Naive thymus-derived CD4-positive, alpha-beta T cell (primary cell): Measurements from ENCODE around the gene TMEM63B. TPM values are rescaled to one million over a fixed set of nuclear protein-coding genes. Genes with fewer than 3 reads are reported as not detected.
A peak's percentile ranks its signal among the peaks of the same experiment; 100 is the strongest.
"Not testable (repeated sequence)": the region's sequence is repeated elsewhere in the genome, so short reads cannot be mapped to it uniquely, and the experiment has no call there.

ENCODE experiments used
- ATAC-seq: fragments of 150-1000 bp; cut with Tn5 transposase; 2 replicates; pipeline ENCODE4 v1.10.0; 2021; ENCODE audit warnings: mild to moderate bottlenecking, moderate library complexity
- CTCF ChIA-PET: fragments of 350-600 bp; sonication (Branson Sonifier 250); formaldehyde crosslinking; loops from one replicate; lab custom pipeline; 2021; ENCODE audit warnings: antibody characterized with exemption; lab: Charles Lee
- POLR2A ChIA-PET: fragments of 350-600 bp; sonication (Branson Sonifier 250); formaldehyde crosslinking; loops from one replicate; lab custom pipeline; 2021; ENCODE audit warnings: antibody characterized with exemption, inconsistent platforms; lab: Charles Lee
- DNase-seq, 9 donors: peaks; one replicate each; pipeline versions ENCODE4 v3.0.0 to v3.0.0-alpha.2; 2020 to 2022; ENCODE audit warnings: mixed read lengths in 1 of 9
- H3K27ac ChIP-seq: one replicate; pipeline ENCODE4 v1.7.0; 2013; ENCODE audit warnings: mild to moderate bottlenecking, low read depth, low read length, moderate library complexity
- H3K27me3 ChIP-seq, 2 donors: one replicate each; pipeline ENCODE4 v1.7.0; 2013; ENCODE audit warnings: low read length in 2 of 2, mild to moderate bottlenecking in 2 of 2, moderate library complexity in 2 of 2; ENCODE audit not compliant: control insufficient read depth in 2 of 2, insufficient read depth in 2 of 2
- H3K36me3 ChIP-seq, 3 experiments: 1 replicate in 2 of 3; 2 replicates in 1 of 3; pipeline ENCODE4 v1.7.0; 2013; ENCODE audit warnings: low read length in 3 of 3, mild to moderate bottlenecking in 3 of 3, moderate library complexity in 1 of 3; ENCODE audit not compliant: insufficient read depth in 3 of 3, control insufficient read depth in 2 of 3
- H3K4me1 ChIP-seq, 2 donors: one replicate each; pipeline ENCODE4 v1.7.0; 2013; ENCODE audit warnings: low read length in 2 of 2, mild to moderate bottlenecking in 2 of 2, moderate library complexity in 1 of 2; ENCODE audit not compliant: control insufficient read depth in 2 of 2, insufficient read depth in 2 of 2
- H3K4me3 ChIP-seq: 2 replicates; pipeline ENCODE4 v1.7.0; 2013; ENCODE audit warnings: mild to moderate bottlenecking, low read length
- H3K9me3 ChIP-seq, 3 experiments: 1 replicate in 2 of 3; 2 replicates in 1 of 3; pipeline ENCODE4 v1.7.0; 2013; ENCODE audit warnings: low read length in 3 of 3; ENCODE audit not compliant: control insufficient read depth in 2 of 3
- H3K27ac Mint-ChIP-seq, 9 donors: one replicate each; pipeline ENCODE4 v1.8.0; 2020 to 2022; ENCODE audit warnings: mixed read lengths in 9 of 9, mild to moderate bottlenecking in 8 of 9, moderate library complexity in 5 of 9, inconsistent platforms in 2 of 9
- H3K27me3 Mint-ChIP-seq, 5 donors: one replicate each; pipeline ENCODE4 v1.8.0; 2021 to 2022; ENCODE audit warnings: mixed read lengths in 5 of 5, mild to moderate bottlenecking in 1 of 5
- H3K36me3 Mint-ChIP-seq, 5 donors: one replicate each; pipeline ENCODE4 v1.8.0; 2020 to 2022; ENCODE audit warnings: mixed read lengths in 5 of 5, mild to moderate bottlenecking in 3 of 5, inconsistent platforms in 1 of 5
- H3K4me1 Mint-ChIP-seq, 7 donors: one replicate each; pipeline ENCODE4 v1.8.0; 2020 to 2022; ENCODE audit warnings: mixed read lengths in 7 of 7, mild to moderate bottlenecking in 3 of 7, inconsistent platforms in 1 of 7
- H3K4me3 Mint-ChIP-seq, 10 donors: one replicate each; pipeline ENCODE4 v1.8.0; 2020 to 2022; ENCODE audit warnings: mild to moderate bottlenecking in 10 of 10, mixed read lengths in 10 of 10, moderate library complexity in 6 of 10, inconsistent platforms in 2 of 10
- H3K9me3 Mint-ChIP-seq, 11 donors: one replicate each; pipeline ENCODE4 v1.8.0; 2020 to 2022; ENCODE audit warnings: mixed read lengths in 11 of 11, mild to moderate bottlenecking in 4 of 11, inconsistent platforms in 1 of 11, moderate library complexity in 1 of 11
- intact Hi-C, 2 donors: fragments of 100-400 bp; cut with micrococcal nuclease; formaldehyde crosslinking; loops; one replicate each; pipeline ENCODE4 v1.15.1; 2023
- polyA plus RNA-seq, 2 donors: library from polyadenylated mRNA; unstranded; fragments of 300-500 nt; fragmentation: Illumina TruSeq; gene quantifications; one replicate each; pipeline ENCODE4 v1.2.3, GENCODE V29; 2021
- total RNA-seq, 6 experiments: library from RNA in 5 of 6; stranded (reverse) in 5 of 6; gene quantifications; 1 replicate in 5 of 6; 2 replicates in 1 of 6; pipeline ENCODE4 v1.2.3 and lab custom pipeline; 2021 to 2026

The TMEM63B gene
- total and polyA plus RNA-seq, 7 experiments from 2014 or later = 0.18 to 21.4 (median 16.2) TPM

GRCh38 chr6:44180886-44181285 lies 53.5 kb downstream of the TMEM63B start:
- Mint-ChIP-seq H3K27me3 (peaks cover 0 to 6% (median 0%) of the 10 kb centered on the region in 5 donors), H3K36me3 (no peaks in the 10 kb centered on the region), H3K4me3 (no peak overlapping the region), H3K9me3 (no peaks in the 10 kb centered on the region), H3K27ac (no peak overlapping the region), H3K4me1 (peaks cover 7 to 18% (median 10%) of the 10 kb centered on the region in 7 donors)
- intact Hi-C loops = no loop called here
- CTCF ChIA-PET = no interaction called here
- H3K9me3 ChIP-seq = no peaks in the 10 kb centered on the region
- ATAC-seq (no peak), DNase-seq (no peak)
- POLR2A ChIA-PET = interaction anchor here (0.6 kb wide), 1 partner anchor 65 kb away, joined by 3 read pairs; no protein-coding TSS in a partner anchor
- no peak overlapping the region for H3K27ac ChIP-seq
- H3K36me3 ChIP-seq = no peaks in the 10 kb centered on the region
- H3K4me3 ChIP-seq = no peak overlapping the region
- H3K4me1 ChIP-seq = peaks cover 0 to under 1% of the 10 kb centered on the region in 2 donors
- H3K27me3 ChIP-seq = no peaks in the 10 kb centered on the region

GRCh38 chr6:44181784-44182183 lies 54.4 kb downstream of the TMEM63B start:
- intact Hi-C loops, H3K4me3 ChIP-seq, H3K9me3 Mint-ChIP-seq, H3K27ac Mint-ChIP-seq, H3K36me3 ChIP-seq, H3K27ac ChIP-seq, H3K4me1 ChIP-seq, CTCF ChIA-PET, H3K36me3 Mint-ChIP-seq, H3K27me3 ChIP-seq, H3K4me3 Mint-ChIP-seq, DNase-seq, ATAC-seq, H3K9me3 ChIP-seq, POLR2A ChIA-PET, H3K27me3 Mint-ChIP-seq: not testable (repeated sequence)
- peaks cover 10 to 18% (median 13%) of the 10 kb centered on the region in 7 donors for H3K4me1 Mint-ChIP-seq

- no peaks in the 10 kb centered on the region for H3K36me3 ChIP-seq
- POLR2A ChIA-PET = no interaction called here
- peaks cover 0 to 4% (median 0%) of the 10 kb centered on the region in 5 donors for H3K27me3 Mint-ChIP-seq
Measured at GRCh38 chr6:44182911-44183390, 55.6 kb downstream of the TMEM63B start.

GRCh38 chr6:44183783-44184182 lies 56.4 kb downstream of the TMEM63B start:
- Histone ChIP-seq H3K9me3 (no peaks in the 10 kb centered on the region), H3K4me1 (peaks cover 0 to 5% of the 10 kb centered on the region in 2 donors), H3K27ac (no peak overlapping the region), H3K27me3 (no peaks in the 10 kb centered on the region), H3K4me3 (no peak overlapping the region), H3K36me3 (no peaks in the 10 kb centered on the region)
- no peaks in the 10 kb centered on the region for H3K36me3 Mint-ChIP-seq
- ChIA-PET CTCF (no interaction called here), POLR2A (no interaction called here)
- DNase-seq = no peak
- no peak overlapping the region for H3K27ac Mint-ChIP-seq
- no peaks in the 10 kb centered on the region for H3K9me3 Mint-ChIP-seq
- ATAC-seq = no peak
- H3K27me3 Mint-ChIP-seq = peaks cover 0 to 4% (median 0%) of the 10 kb centered on the region in 5 donors
- peaks cover 6 to 13% (median 9%) of the 10 kb centered on the region in 7 donors for H3K4me1 Mint-ChIP-seq
- no peak overlapping the region for H3K4me3 Mint-ChIP-seq
- intact Hi-C loops = no loop called here

More at GRCh38 chr6:44182911-44183390, 55.6 kb downstream of the TMEM63B start:
- Histone ChIP-seq H3K4me1 (peaks cover 0 to 5% of the 10 kb centered on the region in 2 donors), H3K9me3 (no peaks in the 10 kb centered on the region), H3K27me3 (no peaks in the 10 kb centered on the region), H3K4me3 (no peak overlapping the region), H3K27ac (no peak overlapping the region)
- CTCF ChIA-PET = no interaction called here
- intact Hi-C loops = no loop called here
- no peak for ATAC-seq
- Mint-ChIP-seq H3K4me3 (no peak overlapping the region), H3K27ac (no peak overlapping the region), H3K36me3 (no peaks in the 10 kb centered on the region), H3K4me1 (peaks cover 6 to 13% (median 9%) of the 10 kb centered on the region in 7 donors), H3K9me3 (no peaks in the 10 kb centered on the region)
- DNase-seq = no peak

GRCh38 chr6:44185356-44185755 lies 58.0 kb downstream of the TMEM63B start:
- intact Hi-C loops, H3K36me3 ChIP-seq, H3K27me3 Mint-ChIP-seq, H3K4me1 ChIP-seq, H3K27me3 ChIP-seq, CTCF ChIA-PET, H3K9me3 Mint-ChIP-seq, POLR2A ChIA-PET, H3K36me3 Mint-ChIP-seq, H3K9me3 ChIP-seq, ATAC-seq, H3K4me3 ChIP-seq, H3K27ac ChIP-seq, DNase-seq: not testable (repeated sequence)
- Mint-ChIP-seq H3K4me3 (peak overlapping the region in 1 of 10 donors; percentile 7), H3K4me1 (peaks cover 6 to 13% (median 9%) of the 10 kb centered on the region in 7 donors), H3K27ac (peak overlapping the region in 1 of 9 donors; percentile 13)

- peak overlapping the region in 5 of 9 donors; percentile 6 to 76 (median 19) for H3K27ac Mint-ChIP-seq
- intact Hi-C loops = no loop called here
- no peaks in the 10 kb centered on the region for H3K27me3 ChIP-seq
- H3K4me3 ChIP-seq = no peak overlapping the region
- H3K36me3 Mint-ChIP-seq = no peaks in the 10 kb centered on the region
- ChIA-PET POLR2A (interaction anchor here (1.0 kb wide), 1 partner anchor 71 kb away, joined by 3 read pairs; no protein-coding TSS in a partner anchor), CTCF (no interaction called here)
- DNase-seq = peak in 6 of 9 donors; percentile 7 to 22 (median 10)
- peaks cover 0 to 5% of the 10 kb centered on the region in 2 donors for H3K4me1 ChIP-seq
- H3K4me1 Mint-ChIP-seq = peaks cover 6 to 13% (median 9%) of the 10 kb centered on the region in 7 donors
- H3K36me3 ChIP-seq = no peaks in the 10 kb centered on the region
- peaks cover 0 to 4% (median 0%) of the 10 kb centered on the region in 5 donors for H3K27me3 Mint-ChIP-seq
- H3K4me3 Mint-ChIP-seq = peak overlapping the region in 9 of 10 donors; percentile 41 to 84 (median 57)
- ATAC-seq = peak; percentile 59
- no peaks in the 10 kb centered on the region for H3K9me3 Mint-ChIP-seq
- H3K9me3 ChIP-seq = no peaks in the 10 kb centered on the region
- no peak overlapping the region for H3K27ac ChIP-seq
Measured at GRCh38 chr6:44185953-44186634, 58.7 kb downstream of the TMEM63B start.
